ENCODE results near the gene CHRND.

Gene CHRND

DNA sequence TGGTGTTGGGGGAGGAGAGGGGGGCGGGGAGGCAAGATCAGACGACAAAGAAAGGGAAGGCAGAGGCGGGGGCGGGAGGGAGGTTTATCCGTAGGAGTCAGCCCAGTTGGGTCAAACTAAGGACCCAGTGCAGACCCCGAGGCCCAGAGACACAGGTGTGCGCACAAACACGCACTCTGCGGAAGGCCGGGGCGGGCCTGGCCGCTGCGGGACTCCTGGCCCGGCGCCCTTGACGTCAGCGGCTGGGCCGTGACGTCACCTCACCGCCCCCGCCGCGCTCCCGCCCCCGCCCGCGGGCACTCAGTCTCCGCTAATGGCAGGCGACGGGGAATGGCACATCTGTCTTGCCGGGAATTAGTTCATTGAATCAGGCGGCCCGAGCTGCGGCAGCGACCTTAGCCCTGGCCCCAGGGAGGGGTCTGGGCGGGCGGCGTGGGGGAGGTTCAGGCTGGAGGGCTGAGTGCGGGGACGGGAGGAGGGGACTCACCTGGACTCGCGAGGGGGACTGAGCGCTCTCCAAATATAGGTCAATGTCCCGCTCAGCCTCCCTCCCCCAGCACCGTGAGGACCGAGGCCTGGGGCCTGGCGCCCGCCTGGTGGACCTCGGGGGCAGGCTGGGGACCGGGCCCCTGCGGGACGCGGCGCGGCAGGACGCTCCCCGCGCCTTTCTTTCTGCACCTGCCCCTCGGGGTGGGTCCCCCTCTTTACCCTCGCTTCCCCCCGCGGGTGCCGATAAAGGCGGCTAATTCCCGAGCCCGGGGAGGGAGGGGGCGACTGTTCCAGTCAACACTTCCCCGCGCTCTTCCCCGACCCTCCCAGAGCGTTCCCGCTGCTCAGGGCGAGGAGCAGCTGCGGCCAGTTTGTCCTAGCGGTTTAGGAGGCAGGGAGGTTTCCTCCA, 22.8 kb upstream of the CHRND start:
- DNase-seq (ENCODE audit: low read depth in 2 of 2), result peak in 1 of 2 donors; percentile 34

GRCh38 chr2:232503809-232504323, 22.1 kb upstream of the CHRND start:
- DNase-seq (ENCODE audit: low read depth in 2 of 2), result no peak

DNA sequence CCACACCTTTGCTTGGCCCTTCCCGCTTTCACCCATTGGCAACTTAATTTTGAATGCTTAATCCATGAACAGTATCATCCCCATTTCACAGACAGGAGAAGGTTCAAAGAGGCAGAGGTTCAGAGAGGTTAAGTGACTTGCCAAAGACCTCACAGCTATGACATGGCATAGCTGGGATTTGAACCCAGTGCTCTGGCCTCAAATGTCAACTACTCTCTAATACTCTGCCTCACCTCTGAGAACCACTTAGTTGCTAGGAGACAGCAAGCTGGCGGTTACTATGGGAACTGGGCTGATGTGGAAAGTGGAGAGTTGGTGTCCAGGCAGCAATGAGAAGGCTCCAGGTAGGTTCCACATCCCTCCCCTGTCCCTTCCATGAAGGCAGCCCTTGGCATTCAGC, 21.5 kb upstream of the CHRND start:
- no peak for DNase-seq (ENCODE audit: low read depth in 2 of 2)

DNA sequence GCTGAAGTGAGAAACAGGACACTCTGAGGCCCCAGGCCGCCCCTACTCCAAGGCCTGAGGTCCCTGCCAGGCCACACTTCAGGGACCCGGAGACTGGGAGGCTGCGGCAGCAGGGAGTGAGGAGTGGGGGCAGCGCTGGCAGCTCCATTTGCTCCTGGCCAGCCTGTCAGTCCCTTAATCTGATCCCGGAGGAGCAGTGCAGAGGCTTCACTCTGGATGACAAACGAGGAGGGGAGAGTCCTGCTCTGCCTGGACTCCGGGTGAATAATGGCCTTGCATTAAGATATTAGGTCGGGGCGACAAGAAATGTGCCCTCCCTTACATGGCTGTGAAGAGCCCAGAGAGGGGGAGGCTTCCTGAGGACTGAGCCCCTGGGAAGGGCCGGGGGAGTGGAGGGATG, 20.1 kb upstream of the CHRND start:
- DNase-seq (ENCODE audit: low read depth in 2 of 2), result no peak

GRCh38 chr2:232506709-232507108, 19.3 kb upstream of the CHRND start:
- no peak for DNase-seq (ENCODE audit: low read depth in 2 of 2)

DNA sequence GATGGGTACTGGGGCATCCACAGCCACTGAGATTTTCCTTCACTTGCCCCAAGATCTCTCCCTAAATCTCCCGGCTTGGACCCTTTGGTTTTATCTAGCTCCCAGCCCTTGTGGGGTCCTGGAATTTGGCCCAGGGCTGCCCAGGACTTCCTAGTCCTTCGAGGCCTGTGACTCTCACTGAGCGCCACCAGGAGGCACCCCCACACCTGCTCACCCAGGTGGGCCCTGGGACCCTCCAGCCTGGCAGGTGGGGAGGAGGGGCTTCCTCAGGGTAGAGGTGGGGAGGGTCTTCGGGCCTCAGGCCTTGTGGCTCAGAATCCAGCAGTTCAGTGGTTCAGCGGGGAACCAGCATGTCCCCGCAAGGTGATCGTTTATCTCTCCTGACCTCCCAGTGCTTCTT, 17.7 kb upstream of the CHRND start:
- DNase-seq (ENCODE audit: low read depth in 2 of 2), result no peak

DNA sequence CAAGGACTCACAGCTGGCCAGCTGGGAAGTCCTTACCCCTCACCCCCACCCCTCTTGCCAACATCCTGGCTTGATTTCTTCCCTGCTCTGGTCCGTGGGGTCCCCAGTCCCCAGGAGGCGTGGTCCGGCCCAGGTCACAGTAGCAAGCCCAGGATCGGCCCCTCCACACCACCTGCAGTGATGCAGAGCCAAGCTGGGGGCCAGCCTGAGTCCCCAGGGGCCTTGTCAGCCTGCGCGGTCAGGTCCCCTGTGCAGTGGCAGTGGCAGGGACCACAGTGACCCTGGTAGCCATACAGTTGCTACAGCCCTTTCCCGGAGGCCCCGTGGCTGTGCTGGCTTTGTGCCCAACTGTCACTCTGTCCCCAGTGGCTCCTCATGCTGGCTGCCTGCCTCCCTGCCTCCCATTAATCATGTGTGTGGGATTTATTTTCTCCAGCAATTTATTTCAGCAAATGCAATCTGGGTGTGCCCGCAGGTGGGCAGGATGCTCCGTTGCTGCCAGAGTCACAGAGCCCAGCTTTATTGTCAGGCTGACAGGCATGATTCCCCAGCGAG, 14.5 kb upstream of the CHRND start:
- DNase-seq (ENCODE audit: low read depth in 2 of 2), result no peak

DNA sequence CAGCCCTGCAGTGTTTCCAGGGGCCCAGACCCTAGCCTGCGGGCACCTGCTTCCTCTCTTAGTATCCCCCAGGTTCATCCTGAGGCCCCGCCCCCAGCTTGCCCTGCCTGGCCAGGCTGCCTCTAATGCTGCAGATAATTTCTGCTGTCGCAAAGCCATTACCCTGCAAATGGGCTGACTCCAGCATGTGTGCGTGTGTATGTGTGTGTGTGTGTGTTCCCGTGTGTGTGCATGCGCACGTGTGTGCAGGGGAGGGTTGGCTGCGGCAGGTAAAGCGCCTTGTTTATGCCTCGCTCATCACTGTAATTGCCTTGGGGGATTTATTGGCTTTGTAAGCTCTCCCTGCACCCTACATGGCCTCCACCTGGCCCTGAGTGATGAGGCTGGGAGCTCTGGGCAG, 13.4 kb upstream of the CHRND start:
- DNase-seq (ENCODE audit: low read depth in 2 of 2), result no peak

- DNase-seq (ENCODE audit: low read depth in 2 of 2), result no peak
Measured at GRCh38 chr2:232513353-232513752, 12.6 kb upstream of the CHRND start.

GRCh38 chr2:232515639-232516038, 10.3 kb upstream of the CHRND start:
- no peak for DNase-seq (ENCODE audit: low read depth in 2 of 2)

DNA sequence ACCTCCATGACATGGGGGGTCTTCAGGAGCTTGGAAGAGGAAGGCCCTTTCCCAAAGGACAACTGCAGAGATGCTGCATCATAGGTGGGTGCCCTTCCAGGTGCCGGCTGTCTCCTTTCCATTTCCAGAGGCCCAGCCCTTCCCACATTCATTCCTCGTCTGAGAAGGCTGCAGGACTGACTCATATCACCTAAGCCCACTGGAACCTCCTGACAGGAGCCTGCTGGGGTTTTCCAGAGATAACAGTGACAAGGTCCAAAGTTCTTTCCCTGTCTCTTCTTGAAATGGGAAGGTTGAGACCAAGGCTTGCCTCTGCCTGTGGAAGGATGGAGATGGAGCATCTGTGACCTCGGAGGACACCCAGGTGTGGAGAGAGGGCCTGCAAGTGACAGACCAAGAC, 9.4 kb upstream of the CHRND start:
- no peak for DNase-seq (ENCODE audit: low read depth in 2 of 2)

GRCh38 chr2:232518844-232519243, 7.1 kb upstream of the CHRND start:
- DNase-seq (ENCODE audit: low read depth in 2 of 2), result no peak

DNA sequence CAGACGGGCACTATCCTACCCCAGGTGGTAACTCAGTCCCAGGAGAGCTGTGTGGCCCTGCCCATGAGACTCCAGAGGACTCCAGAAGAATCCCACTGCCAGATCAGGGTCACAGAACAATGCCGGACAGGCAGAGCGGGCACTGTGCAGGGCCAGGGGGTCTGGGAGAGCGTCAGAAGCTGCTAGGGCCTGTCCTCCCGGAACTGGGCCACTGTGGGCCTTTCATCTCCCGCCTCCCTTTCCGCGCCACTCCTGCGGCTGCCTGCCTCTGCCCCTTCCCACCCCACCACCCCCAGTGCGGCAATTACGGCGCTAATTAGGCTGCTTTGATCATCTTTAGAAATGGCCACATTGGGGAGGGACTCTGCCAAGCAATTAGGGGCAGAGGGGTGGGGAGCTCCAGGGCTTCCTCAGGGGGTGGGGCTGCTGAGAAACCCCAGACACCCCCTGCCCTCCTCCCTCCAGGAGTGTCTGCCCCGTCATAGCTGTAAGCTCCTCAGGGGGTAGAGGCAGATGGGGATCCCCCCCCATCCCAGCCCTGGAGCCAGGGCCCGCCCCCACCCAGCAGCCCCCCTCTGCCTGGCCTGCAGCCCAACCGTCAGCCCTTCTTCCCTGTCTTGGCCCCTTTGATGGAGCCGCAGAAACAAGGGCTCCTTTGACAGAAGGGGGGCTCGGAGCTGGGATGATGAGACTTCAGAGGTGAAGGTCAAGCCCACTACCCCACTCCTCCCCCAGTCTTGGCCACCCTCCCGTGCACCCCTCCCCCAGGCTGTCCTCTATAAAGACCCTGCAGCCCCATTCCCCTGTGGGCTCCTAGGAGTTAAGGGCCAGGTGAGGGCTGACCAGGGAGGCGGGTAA, 6.2 kb upstream of the CHRND start, which contains the start of gene PRSS56:
PRSS56 (plus strand) TSS at position 808 of the 858 bp plus-strand sequence. CDS start 211 bp downstream, outside the sequence.
- DNase-seq (ENCODE audit: low read depth in 2 of 2), result no peak

DNA sequence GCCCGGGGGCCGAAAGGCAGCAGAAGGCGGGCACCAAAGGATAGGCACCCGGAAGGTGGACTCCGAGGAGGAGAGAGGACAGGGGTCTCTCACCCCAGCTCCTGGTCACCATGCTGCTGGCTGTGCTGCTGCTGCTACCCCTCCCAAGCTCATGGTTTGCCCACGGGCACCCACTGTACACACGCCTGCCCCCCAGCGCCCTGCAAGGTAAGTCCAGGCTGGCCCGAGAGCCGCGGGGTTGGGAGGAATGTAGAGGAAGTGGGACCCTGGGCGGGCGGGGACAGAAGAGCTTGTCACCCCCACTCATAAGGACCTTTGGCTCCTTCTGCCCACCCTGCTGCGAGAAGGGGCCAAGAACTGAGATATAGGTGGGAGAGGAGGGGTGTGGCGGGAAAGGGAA, 5.5 kb upstream of the CHRND start:
- no peak for DNase-seq (ENCODE audit: low read depth in 2 of 2)

DNA sequence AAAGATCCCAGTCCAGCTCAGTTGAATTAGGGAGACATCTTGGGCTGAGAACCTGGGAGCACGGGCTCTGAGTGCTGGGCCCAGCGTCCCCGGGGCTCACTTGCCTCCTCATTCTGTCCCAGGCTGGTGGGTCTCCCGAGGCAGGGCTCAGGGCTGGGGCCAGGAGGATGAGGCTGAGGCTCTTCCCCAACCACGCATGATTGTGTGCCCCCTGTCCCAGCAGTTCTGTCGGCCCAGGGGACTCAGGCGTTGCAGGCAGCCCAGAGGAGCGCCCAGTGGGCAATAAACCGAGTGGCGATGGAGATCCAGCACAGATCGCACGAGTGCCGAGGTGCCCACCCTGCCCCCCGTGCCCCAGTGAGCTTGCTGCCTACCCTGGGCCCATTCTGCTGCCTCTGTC, 4.9 kb upstream of the CHRND start:
- DNase-seq (ENCODE audit: low read depth in 2 of 2), result no peak

GRCh38 chr2:232521959-232522622, 3.9 kb upstream of the CHRND start:
- DNase-seq (ENCODE audit: low read depth in 2 of 2), result peak; percentile 56 to 58

GRCh38 chr2:232522623-232523401, 3.1 kb upstream of the CHRND start:
- DNase-seq (ENCODE audit: low read depth in 2 of 2), result no peak

DNA sequence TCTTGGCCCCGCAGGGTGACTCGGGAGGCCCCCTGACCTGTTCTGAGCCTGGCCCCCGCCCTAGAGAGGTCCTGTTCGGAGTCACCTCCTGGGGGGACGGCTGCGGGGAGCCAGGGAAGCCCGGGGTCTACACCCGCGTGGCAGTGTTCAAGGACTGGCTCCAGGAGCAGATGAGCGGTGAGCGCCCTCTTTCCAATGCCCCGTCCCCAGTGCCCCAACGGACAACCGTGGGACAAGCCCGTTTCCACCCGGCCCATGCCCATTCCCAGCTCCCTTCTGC, 2.6 kb upstream of the CHRND start:
- no peak for DNase-seq (ENCODE audit: low read depth in 2 of 2)

DNA sequence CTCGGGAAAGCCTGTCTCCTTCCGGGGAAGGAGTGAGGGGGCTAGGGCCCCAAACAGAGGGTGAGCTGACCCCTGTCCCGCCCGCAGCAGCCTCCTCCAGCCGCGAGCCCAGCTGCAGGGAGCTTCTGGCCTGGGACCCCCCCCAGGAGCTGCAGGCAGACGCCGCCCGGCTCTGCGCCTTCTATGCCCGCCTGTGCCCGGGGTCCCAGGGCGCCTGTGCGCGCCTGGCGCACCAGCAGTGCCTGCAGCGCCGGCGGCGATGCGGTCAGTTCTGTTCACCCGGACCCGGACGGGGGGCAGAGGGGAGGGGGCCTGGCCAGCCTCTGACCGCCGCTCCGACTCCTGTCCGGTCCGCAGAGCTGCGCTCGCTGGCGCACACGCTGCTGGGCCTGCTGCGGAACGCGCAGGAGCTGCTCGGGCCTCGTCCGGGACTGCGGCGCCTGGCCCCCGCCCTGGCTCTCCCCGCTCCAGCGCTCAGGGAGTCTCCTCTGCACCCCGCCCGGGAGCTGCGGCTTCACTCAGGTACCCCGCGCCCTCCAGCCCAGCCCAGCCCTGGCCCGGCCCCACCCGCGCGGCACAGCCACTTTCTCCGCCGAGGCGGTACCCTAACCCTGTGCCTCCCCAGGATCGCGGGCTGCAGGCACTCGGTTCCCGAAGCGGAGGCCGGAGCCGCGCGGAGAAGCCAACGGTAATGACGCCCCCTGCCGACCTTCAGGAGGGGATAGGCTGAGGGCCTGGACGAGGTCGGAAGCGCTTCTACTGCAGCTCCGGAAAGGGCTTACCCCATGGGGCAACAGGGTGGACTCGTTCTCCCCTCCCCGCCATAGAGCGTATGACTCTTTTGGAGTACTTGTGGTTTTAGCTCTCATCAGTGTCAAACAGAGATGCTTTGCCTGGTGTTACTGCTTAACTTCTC, 2.0 kb upstream of the CHRND start:
- peak in 1 of 2 donors; percentile 35 for DNase-seq (ENCODE audit: low read depth in 2 of 2)

DNA sequence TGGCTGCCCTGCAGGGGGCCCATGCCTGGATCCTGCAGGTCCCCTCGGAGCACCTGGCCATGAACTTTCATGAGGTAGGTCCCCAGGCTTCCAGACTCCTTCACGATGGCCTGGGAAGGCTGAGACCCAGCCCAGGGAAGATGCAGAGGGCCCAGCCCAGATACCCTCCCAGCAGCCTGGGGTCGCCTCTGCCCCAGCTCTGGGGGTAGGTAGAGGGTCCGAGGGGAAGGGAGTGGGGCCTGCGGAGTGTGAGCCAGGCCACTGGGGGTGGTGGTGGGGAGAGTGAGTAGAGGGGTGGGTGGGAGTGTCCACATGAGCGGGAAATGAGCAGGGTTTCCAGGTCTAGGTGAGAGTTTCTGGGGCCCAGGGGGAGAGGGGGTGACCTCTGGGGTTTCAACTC, 1.2 kb upstream of the CHRND start:
- no peak for DNase-seq (ENCODE audit: low read depth in 2 of 2)

All from activated CD4-positive, alpha-beta T cell treated with anti-CD3 and anti-CD28 coated beads for 24 hours (primary cell).